Activated CD4-positive, alpha-beta T cell treated with anti-CD3 and anti-CD28 coated beads, Interleukin-2, amount 50 U/mL, for 4 hours (primary cell): ENCODE data around the gene ARHGAP24.

Experiments
- DNase-seq, 2 experiments: peaks; one replicate each; pipeline ENCODE4 v3.0.0-alpha.2; 2020

ARHGAP24 gene

GRCh38 chr4:85747882-85748491 lies 273.0 kb downstream of the ARHGAP24 start:
- no peak for DNase-seq

- DNase-seq, result no peak
Measured at GRCh38 chr4:85748654-85749053, 273.7 kb downstream of the ARHGAP24 start.

- no peak for DNase-seq
Measured at GRCh38 chr4:85751866-85752265, 276.9 kb downstream of the ARHGAP24 start.

- DNase-seq, result no peak
Measured at GRCh38 chr4:85755285-85755684, 280.3 kb downstream of the ARHGAP24 start.

- no peak for DNase-seq
Measured at GRCh38 chr4:85756938-85757337, 282.0 kb downstream of the ARHGAP24 start.

GRCh38 chr4:85759388-85759787 lies 284.4 kb downstream of the ARHGAP24 start:
- DNase-seq, result no peak

- no peak for DNase-seq
Measured at GRCh38 chr4:85760511-85760910, 285.6 kb downstream of the ARHGAP24 start.

DNA sequence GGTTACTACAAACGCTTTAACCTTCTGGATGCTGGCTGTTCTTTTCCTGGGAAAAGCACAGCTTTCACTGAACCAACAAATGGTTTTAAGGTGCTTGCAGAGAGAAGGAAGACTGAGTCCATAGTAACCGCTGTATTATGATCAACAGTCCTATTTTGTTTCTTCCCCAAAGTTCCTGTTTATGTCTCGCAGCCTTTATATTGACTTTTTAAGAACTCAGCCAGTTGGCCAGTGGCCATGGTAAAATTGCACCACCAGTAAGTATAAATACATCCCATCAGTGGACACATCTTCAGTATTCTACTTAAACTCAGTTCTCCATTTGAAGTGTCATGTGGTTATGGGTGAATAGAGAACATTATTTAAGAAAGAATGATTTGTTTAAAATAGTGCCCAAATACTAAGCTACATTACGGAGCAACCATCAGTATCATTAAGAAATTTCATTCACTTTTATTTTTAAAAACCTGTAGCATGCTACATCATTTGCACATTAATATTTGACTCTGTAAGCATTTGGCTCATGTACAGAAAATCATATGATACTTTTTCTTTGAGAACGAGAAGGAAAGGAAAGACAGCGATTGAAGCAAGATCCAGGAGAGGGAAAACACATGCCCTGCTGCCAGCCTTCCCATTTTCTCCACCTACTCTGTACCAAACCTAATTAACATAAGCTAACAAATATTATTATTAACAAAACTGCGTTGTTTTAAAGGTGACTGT lies 287.0 kb downstream of the ARHGAP24 start:
- DNase-seq, result no peak

GRCh38 chr4:85762529-85762871 lies 287.6 kb downstream of the ARHGAP24 start:
- DNase-seq, result no peak

- no peak for DNase-seq
Measured at GRCh38 chr4:85763202-85763601, 288.3 kb downstream of the ARHGAP24 start.

- no peak for DNase-seq
Measured at GRCh38 chr4:85767649-85768048, 292.7 kb downstream of the ARHGAP24 start.

DNA sequence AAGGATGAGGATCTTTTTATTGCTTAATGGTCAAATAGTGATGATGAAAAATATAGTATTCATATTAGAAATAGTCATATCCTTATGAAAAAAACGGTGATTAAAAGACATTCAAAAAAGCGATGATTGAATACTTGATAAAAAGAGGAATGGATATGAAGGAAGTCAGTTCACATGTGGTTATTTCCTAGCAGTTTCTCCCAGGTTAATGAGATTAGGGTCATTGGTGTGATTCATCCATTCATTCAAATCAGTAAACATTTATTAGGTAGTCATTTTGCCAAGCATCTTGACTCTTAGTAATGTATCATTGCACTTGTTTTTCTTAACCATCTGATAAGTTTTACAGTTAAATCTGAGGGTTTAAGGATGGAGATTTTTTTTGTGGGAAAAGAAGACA lies 294.1 kb downstream of the ARHGAP24 start:
- no peak for DNase-seq

DNA sequence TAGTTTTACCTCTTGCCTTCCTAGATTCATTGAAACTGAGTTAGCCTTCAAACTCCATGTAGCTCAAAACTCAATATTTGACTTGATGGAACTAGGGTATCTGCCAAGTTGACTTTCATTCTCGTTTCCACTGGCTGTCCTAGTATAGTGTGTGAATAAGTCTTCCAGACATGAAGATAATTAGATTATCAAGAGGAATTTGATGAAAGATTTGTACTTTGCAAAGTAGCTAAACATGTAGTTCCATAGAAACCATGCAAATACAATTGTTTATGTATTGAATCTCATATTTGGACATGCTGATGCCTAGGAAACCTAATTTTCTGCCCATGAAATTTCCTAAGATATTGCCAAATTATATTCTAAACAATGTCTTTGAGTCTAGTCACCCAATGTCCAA lies 297.5 kb downstream of the ARHGAP24 start:
- no peak for DNase-seq

GRCh38 chr4:85773372-85773771 lies 298.4 kb downstream of the ARHGAP24 start:
- no peak for DNase-seq

- DNase-seq, result no peak
Measured at GRCh38 chr4:85774000-85774399, 299.1 kb downstream of the ARHGAP24 start.

- no peak for DNase-seq
Measured at GRCh38 chr4:85774489-85774888, 299.5 kb downstream of the ARHGAP24 start.

- no peak for DNase-seq
Measured at GRCh38 chr4:85776096-85776495, 301.1 kb downstream of the ARHGAP24 start.

- no peak for DNase-seq
Measured at GRCh38 chr4:85776579-85776978, 301.6 kb downstream of the ARHGAP24 start.

GRCh38 chr4:85777908-85778631 lies 303.1 kb downstream of the ARHGAP24 start:
- DNase-seq, result no peak

DNA sequence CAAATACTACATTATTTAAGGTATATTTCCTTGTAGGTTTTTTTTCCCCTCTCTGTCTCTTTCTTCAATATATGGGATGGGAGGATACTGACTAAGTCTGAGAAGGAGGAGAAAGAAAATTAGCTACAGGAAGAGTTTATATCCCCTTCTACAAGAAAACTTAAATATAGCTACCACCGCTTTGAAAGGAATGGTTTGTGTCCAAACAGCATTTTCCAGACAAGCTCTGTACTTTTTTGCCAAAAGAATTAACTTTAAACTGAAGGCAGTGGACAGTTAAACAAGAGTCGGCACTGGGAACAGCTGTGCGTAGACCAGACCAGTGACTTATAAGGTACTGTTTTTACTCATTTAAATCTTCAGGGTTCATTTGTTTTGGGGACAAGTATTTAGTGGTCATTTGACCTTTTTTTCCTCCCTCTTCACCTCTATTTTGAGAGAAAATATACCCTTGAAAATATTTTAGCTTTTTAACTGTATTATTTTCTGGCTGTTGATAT lies 303.7 kb downstream of the ARHGAP24 start:
- DNase-seq, result no peak

GRCh38 chr4:85779165-85779564 lies 304.2 kb downstream of the ARHGAP24 start:
- no peak for DNase-seq

DNA sequence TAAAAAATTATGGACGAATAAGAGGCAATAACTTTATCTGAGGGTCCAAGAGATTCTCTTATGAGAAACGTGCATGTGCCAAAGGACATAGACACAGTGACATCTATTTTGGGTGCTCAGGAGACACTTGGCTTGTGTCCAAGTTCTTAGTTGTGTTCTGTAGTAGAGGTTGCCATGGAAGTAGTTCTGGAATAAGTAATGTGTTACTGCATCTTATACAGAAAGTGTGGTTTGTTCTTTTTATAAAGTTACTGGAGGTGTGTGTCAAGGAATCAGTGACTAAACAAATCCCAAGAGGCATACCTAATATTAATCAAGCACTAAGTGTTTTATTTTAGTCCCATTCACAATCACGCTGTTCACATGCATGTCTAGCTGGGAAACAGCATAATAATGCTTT lies 305.7 kb downstream of the ARHGAP24 start:
- DNase-seq, result no peak

DNA sequence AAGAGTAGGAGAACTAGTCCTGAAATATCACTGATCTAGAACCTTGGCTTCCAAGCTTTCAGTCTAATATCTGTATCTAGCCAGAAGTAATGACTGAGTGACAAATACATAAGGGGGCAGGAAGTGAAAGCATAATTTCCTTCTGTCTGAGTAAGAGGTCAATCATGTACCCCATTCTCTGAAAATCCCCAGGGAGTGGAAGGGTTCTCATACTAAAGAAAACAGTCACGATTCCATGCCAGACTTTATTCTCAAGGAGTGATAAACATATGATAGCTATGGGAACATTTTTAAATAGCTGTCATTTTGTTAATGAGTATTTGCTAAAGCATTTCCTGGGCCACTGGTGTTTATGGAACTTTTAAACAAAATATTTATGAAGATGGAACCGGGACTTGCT lies 308.5 kb downstream of the ARHGAP24 start:
- no peak for DNase-seq

GRCh38 chr4:85783900-85784299 lies 308.9 kb downstream of the ARHGAP24 start:
- DNase-seq, result no peak
